GM12875 (cell line): ENCODE data around the gene VPS33B.
A peak's percentile ranks its signal among the peaks of the same experiment; 100 is the strongest.
"Not testable (repeated sequence)": the region's sequence is repeated elsewhere in the genome, so short reads cannot be mapped to it uniquely, and the experiment has no call there.

ENCODE experiments used
- H3K4me3 ChIP-seq: one replicate; pipeline ENCODE4 v1.5.1; 2011; ENCODE audit warnings: low read depth, low read length, control low read depth
- TF ChIP-seq, protein P1 (sequence below): IDR thresholded peaks from 2 replicates; pipeline ENCODE4 v1.5.1; 2011; ENCODE audit warnings: low read depth, mild to moderate bottlenecking, control low read depth, inconsistent platforms, low read length, moderate library complexity, borderline replicate concordance; ENCODE audit not compliant: insufficient read depth

VPS33B gene

DNA sequence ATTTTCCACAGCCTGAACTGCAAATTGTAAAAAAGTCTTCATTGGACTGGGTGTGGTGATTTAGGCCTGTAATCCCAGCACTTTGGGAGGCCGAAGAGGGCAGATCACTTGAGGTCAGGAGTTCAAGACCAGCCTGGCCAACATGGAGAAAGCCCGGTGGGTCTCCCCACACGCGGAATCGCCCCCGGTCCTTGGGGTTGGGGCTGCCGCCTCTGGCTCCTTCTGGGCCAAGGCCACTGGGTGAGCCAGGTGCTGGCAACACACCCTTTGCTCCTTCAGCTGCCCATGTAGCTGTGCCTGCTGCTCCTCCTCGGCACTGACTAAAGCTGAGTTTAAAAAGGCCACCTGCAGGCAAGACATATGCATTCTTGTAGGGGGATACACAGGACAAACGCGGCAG, 9.4 kb upstream of the VPS33B start:
- TF ChIP-seq, protein P1, sequence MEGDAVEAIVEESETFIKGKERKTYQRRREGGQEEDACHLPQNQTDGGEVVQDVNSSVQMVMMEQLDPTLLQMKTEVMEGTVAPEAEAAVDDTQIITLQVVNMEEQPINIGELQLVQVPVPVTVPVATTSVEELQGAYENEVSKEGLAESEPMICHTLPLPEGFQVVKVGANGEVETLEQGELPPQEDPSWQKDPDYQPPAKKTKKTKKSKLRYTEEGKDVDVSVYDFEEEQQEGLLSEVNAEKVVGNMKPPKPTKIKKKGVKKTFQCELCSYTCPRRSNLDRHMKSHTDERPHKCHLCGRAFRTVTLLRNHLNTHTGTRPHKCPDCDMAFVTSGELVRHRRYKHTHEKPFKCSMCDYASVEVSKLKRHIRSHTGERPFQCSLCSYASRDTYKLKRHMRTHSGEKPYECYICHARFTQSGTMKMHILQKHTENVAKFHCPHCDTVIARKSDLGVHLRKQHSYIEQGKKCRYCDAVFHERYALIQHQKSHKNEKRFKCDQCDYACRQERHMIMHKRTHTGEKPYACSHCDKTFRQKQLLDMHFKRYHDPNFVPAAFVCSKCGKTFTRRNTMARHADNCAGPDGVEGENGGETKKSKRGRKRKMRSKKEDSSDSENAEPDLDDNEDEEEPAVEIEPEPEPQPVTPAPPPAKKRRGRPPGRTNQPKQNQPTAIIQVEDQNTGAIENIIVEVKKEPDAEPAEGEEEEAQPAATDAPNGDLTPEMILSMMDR = no peak
- no peak overlapping the region for H3K4me3 ChIP-seq

DNA sequence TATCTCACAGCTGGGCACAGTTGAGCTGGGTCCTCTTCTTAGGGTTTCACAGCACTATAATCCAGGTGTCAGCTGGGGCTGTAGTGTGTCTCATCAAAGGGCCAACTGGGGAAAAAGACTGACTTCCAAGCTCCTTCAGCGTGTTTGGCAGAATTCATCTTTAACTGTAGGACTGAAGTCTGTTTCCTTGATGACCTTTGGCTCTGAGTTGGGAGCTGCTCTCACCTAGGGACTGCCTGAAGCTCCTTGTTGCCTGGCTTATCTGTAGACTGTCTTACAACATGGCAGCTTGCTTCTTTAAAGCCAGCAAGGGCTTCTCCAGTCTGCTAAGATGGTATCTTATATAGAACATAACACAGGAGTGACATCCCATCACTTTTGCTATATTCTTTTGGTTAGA, 5.3 kb upstream of the VPS33B start:
- H3K4me3 ChIP-seq = no peak overlapping the region
- TF ChIP-seq, protein P1 = no peak

DNA sequence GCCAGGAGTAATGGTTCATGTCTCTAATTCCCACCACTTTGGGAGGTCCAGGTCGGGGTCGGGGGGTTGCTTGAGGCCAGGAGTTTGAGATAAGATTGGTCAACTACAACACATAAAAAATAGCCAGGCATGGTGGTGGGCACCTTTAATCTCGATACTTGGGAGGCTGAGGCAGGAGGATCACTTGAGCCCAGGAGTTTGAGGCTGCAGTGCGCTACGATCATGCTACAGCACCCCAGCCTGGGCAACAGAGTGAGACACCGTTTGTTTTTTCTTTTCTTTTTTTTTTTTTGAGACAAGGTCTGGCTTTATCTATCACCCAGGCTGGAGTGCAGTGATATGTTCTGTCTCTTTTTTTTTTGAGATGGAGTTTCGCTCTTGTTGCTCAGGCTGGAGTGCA, 1.3 kb upstream of the VPS33B start:
- H3K4me3 ChIP-seq = no peak overlapping the region
- TF ChIP-seq, protein P1 = no peak

DNA sequence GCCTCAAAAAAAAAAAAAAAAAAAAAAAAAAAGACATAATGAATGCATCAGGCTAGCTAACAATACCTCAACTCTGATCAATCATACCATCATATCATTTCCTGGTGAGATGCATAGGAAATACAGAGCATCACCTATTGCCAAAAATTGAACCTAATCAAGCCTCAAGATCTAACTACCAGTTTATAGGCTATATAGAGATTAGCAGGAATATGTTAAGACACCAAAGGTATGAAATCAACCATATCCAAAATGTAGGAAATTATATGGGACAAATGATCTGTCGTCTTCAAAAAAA, 387 bp upstream of the VPS33B start:
- TF ChIP-seq, protein P1 = no peak
- peak overlapping the region; percentile 94 for H3K4me3 ChIP-seq

DNA sequence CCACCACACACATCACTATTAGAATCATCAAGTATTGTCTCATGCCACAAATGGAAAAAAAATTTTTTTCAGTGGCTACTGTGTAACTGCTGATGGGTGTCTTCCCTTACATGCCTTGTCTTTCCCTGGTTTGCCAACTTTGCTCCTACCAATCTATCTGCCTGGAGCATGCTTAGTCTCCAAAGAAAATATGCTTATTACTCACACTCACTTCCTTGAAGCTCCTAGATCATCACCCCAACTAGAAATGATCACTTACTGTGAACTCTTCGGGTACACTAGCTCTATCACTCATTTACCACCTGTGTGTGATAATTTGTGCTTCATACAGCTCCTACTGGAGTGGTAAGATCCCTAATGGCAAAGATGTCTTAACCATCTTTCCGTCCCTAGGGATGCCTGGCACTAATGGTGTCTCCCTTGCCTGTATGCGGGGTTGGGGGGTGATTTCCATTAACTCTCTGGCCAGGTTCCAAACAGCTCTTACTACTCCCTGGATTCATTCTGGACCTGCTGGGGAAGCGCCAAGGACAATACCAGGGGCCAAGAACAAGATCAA, 799 bp downstream of the VPS33B start:
- H3K4me3 ChIP-seq = peak overlapping the region; percentile 94
- TF ChIP-seq, protein P1 = no peak

DNA sequence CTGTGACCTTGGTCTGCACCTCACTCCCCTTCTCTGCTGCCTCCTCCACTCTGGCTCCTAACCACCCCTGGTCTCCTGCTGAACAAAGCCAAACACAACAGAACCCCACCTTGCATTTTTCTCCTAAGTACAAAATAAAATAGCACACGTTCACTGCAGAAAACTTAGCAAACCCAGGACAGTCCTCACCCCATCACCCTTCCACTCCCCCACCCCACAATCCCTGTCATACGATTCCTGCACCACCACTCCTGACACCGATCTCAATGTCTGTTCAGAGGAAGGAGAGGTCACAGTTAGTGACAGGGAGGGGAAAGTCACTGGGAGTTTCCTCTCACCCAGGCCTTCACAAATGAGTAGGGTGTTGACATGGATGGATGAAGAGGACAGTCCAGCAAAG, 4.2 kb downstream of the VPS33B start:
- TF ChIP-seq, protein P1 = no peak
- H3K4me3 ChIP-seq = no peak overlapping the region

DNA sequence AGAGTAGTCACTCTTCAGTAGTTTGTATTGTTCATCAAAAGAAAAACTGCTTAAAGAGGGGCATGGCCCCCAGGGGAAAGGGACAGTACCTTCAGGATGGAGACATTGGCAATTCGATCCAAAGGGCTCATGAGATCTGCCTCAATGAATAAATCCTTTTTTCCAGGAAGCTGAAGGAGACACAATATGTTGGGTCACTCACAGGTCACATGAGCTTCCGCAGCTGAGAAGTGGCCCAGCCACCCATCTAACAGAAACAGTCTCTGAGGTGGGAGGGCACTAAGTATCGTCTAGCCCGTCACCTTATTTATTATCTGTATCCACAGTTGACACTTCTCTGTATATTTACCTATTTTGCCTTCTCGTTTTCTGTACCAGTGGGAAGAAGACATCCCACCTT, 4.7 kb downstream of the VPS33B start:
- no peak overlapping the region for H3K4me3 ChIP-seq
- TF ChIP-seq, protein P1 = no peak

DNA sequence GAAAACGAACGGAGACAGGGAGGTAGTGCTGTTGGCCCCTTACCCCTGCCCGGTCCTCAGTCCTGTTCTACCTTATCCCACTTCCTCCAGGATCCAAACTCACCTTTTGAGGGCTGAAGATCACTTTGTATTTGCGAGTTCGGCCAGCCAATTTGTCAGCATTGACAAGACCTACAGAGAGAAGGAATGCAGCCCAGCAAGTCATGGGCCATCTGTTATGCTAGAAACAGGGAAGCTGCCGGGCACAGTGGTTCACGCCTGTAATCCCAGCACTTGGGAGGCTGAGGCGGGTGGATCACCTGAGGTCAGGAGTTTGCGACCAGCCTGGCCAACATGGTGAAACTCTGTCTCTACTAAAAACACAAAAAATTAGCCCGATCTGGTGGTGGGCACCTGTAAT, 8.7 kb downstream of the VPS33B start:
- H3K4me3 ChIP-seq = not testable (repeated sequence)
